ENCODE measurements around the gene QSOX2. TPM values are rescaled to one million over a fixed set of nuclear protein-coding genes. Genes with fewer than 3 reads are reported as not detected.
"Not testable (repeated sequence)": the region's sequence is repeated elsewhere in the genome, so short reads cannot be mapped to it uniquely, and the experiment has no call there.

The QSOX2 gene
- polyA plus RNA-seq, 3 donors, result 13.9 to 18.8 (median 14.2) TPM

GRCh38 chr9:136238342-136238732 is 7.3 kb downstream of the QSOX2 start:
- DNase-seq (ENCODE audit: low read depth in 3 of 3, low spot score in 2 of 3), result no peak

DNA sequence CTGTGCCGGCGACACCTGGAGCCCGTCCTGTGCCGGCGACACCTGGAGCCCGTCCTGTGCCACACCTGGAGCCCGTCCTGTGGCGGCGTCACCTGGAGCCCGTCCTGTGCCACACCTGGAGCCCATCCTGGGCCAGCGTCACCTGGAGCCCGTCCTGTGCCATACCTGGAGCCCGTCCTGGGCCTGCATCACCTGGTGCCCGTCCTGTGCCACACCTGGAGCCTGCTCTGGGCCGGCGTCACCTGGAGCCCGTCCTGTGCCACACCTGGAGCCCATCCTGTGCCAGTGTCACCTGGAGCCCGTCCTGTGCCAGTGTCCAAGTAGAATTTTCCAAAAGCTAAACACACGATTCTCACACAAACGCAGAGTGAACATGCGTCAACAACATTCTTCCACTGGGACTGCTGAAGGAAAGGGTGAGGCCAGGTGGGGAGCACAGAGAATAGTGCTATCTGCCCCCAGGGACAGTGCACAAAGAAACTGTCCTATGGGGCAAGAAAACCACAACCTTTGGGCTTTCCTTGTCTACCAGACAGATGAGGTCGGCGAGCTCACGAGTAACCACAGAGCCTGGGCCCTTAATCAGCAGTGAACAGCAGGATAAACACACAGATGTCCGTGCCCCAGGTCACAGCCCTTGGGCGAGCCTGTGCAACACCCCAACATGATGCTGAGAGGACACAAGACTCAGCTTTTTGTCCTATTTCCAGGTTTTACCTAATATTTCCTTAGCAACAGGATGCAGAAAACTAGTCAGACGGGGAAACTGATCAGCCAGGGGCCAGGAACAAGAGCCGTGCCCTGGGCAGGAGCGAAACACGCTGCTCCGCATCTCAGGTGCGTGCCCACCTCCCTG is 7.9 kb downstream of the QSOX2 start:
- DNase-seq (ENCODE audit: low read depth in 3 of 3, low spot score in 2 of 3), result no peak

GRCh38 chr9:136236471-136237410 is 8.9 kb downstream of the QSOX2 start:
- DNase-seq (ENCODE audit: low read depth in 3 of 3, low spot score in 2 of 3), result not testable (repeated sequence)

DNA sequence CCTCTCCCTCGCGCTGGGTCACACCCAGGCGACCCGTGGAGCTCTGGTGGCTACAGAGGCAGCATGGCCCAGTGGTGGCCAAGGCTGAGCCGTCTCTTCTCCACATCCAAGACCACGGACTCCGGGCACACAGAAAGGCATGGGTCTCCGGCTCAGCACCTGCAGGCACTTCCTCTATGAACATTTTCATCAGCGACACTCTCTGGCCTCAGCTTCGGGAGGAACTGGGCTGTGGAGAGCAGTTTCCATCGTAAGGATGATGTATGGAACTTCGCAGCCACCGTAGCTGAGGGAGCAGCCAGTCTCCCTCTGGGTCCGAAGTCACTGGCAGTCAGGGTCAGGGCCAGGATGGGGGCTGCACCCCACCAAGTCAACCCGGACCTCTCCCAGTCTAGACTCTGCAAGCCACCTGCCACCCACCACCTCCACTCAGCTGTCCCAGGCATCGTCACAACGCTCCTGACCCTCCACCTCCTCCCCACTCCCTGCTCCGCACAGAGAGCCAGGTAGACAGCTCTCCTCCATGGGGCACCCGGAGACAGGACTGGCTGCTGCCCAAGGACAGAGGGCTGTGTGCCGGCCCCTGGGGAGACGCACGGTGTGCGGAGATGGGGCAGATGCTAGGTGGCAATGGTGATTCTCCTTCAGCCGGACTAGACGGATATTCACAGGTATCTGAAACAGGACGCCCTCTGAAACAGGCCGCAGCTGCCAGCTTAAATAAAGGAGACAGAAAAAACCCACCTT is 9.7 kb downstream of the QSOX2 start:
- DNase-seq (ENCODE audit: low read depth in 3 of 3, low spot score in 2 of 3), result no peak

DNA sequence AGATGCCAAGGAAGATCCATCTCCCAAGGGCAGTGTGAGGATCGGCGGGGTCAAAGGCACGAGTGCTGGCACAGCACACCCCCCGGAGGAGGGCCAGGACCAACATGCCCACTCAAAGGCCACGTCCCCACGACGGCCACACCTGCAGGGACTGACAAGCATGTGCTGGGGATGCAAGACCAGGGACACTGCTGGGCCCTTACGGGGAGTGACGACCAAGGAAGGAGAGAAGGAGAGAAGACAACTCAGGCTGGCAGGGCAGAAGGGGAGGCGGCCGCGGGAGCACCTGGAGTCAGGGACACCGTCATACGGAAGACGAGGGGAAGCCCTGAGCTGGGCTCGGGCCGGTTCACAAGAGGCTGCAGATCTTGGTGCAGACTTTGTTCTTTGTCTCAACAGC is 10.4 kb downstream of the QSOX2 start:
- no peak for DNase-seq (ENCODE audit: low read depth in 3 of 3, low spot score in 2 of 3)

- DNase-seq (ENCODE audit: low read depth in 3 of 3, low spot score in 2 of 3), result no peak
Measured at GRCh38 chr9:136234597-136234996, 11.0 kb downstream of the QSOX2 start.

DNA sequence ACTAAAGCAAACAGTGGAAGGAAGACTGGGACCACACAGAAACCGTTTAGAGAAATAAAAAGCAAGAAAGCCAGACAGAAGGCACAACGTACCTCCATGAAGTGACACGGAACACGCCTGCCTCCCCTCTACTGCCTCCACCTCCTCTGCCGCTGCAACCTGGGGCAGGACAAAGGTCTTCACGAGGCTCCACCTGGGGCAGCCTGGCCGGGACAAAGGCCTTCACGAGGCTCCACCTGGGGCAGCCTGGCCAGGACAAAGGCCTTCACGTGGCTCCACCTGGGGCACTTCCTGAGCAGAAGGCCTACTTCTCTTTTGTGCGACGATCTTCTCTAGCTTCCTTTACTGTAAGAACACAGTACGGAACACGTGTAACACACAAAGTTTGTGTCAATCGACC is 11.7 kb downstream of the QSOX2 start:
- no peak for DNase-seq (ENCODE audit: low read depth in 3 of 3, low spot score in 2 of 3)

DNA sequence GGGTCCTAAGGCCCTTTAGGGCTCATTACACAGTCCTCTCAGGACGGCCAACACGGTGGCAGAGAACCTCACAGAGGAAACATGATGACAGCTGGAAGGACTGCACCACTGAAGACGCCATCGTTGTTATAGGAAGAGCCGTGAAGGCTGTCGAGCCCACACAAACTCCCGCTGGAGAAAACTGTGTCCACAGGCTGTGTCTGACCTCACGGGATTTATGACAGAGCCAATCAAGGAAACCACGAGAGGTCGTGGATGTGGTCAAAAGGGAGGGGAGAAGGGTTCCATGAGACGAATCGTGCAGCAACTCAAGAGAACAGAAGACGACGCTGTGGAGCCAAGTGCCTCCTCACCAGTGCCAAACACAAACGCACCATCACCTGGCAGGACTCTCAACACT is 12.2 kb downstream of the QSOX2 start:
- DNase-seq (ENCODE audit: low read depth in 3 of 3, low spot score in 2 of 3), result no peak

- no peak for DNase-seq (ENCODE audit: low read depth in 3 of 3, low spot score in 2 of 3)
Measured at GRCh38 chr9:136232969-136233368, 12.6 kb downstream of the QSOX2 start.

- no peak for DNase-seq (ENCODE audit: low read depth in 3 of 3, low spot score in 2 of 3)
Measured at GRCh38 chr9:136231478-136232297, 13.9 kb downstream of the QSOX2 start.

DNA sequence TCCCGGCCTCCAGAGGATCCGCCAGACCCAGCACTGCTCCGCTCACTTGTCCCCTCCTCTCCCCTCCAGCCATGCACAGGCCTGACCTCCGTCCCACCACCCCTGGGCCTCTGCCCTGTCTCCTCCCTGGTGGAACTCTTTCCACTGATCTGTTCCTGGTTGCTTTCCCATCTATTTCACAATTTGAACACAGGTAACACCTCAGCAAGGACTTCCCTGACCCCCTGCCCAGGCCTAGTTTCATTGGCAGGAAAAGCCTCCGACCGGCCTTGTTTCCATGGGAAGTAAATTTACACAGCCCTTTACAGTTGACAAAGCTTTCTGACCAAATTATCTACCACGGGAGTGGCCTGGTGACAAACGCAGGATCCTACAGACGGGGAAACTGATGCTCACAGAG is 14.8 kb downstream of the QSOX2 start:
- DNase-seq (ENCODE audit: low read depth in 3 of 3, low spot score in 2 of 3), result no peak

DNA sequence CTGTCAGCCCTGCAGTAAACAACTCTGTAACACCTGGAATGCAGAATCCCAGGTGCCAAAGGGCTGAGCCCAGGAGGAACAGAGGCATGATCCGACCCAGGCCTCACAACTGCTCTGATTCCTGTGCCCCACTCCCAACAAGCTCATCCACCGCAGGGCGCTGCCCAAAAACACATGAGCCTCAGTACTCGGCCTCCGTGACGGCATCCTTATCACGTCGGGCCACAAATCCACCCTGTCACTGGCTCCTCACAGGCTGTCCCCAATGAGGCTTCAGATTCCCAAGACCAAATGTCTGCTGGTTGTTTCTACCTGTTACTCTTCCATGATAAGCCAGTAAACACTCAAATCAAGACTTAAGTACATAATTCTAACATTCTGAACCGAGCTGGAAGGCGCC is 15.2 kb downstream of the QSOX2 start:
- DNase-seq (ENCODE audit: low read depth in 3 of 3, low spot score in 2 of 3), result no peak

GRCh38 chr9:136229096-136230065 is 16.2 kb downstream of the QSOX2 start:
- no peak for DNase-seq (ENCODE audit: low read depth in 3 of 3, low spot score in 2 of 3)

DNA sequence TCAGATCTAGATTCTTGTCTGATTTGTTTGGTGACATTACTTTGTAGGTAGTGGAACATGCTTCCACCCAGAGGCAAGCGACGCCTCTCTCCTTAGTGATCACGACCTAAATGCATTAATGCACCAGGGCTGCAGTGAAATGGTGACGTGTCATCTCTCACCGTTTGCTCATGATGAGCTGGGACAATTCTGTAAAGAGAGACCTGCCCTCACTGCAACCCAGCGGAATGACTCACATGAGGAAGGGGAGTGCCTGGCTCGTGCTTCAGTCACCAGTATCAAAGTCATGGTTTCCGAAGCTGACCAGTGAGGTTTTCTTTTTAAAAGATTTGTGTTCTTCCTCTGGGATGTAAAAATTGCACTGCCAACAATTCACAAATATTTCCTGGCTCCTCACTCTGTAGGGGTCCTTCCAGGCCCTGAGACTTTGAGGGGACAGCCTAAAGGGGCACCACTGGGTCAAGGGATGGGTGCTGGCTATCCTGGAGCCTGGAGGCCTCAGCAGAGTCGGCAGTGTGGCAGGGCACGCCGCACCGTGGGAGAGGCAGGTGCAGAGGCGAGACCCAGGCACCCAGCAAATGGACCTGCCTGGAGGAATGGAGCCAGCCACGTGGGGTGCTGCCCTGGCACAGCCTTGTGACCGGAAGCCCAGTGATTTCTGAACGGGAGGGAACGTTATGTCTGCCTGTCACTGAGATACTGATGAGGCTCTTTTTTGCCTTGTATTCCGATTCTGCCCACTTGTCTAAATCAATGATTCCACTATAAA is 17.3 kb downstream of the QSOX2 start:
- DNase-seq (ENCODE audit: low read depth in 3 of 3, low spot score in 2 of 3), result no peak

GRCh38 chr9:136226680-136227407 is 18.8 kb downstream of the QSOX2 start:
- no peak for DNase-seq (ENCODE audit: low read depth in 3 of 3, low spot score in 2 of 3)

DNA sequence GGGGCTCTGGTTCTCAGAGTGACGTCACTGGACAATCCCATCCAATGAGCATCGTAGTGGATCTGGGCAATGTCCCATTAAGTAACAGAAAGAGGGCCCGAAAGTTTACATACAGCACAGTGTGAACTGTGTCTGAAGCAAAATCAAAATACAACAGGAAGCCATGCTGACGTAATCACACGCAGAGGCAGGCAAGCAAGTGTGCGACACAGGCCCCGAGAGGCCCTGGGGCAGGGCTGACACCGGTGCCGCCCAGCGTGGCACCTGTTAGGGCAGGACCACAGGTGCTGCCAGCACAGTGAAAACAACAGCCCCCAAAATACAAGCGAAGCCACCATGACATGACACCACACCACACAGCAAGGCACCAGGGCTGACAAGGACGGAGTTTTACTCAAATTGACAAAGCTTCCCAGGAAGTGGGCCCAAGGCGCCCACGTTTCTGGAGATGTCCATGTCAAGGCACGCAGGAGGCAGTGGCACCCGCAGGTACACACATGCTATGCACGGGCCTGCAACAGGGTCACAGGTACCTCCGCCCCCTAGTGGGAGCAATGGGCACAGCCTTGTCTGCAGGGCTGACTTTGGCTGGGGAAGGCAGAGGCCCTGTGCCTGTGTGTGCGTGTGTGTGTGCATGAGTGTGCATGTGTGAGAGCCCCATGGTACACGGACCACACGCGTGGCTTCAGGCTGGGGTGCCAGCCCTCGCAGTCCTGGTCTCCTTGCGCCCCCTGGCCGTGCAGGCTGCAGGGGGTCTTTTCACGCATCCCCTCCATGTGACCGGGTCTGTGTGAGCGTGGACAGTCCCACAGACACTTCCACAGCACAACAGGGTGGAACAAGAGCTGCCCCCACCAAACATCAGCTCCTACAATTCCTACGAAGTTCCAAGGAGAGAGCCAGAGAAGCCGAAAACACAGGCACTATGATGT is 19.6 kb downstream of the QSOX2 start:
- DNase-seq (ENCODE audit: low read depth in 3 of 3, low spot score in 2 of 3), result no peak
